ENCODE measurements around the gene SAMSN1. TPM values are rescaled to one million over a fixed set of nuclear protein-coding genes. Genes with fewer than 3 reads are reported as not detected.

Gene SAMSN1
- total and polyA plus RNA-seq, 2 experiments from 2014 or later = 3.2 to 5.4 TPM

DNA sequence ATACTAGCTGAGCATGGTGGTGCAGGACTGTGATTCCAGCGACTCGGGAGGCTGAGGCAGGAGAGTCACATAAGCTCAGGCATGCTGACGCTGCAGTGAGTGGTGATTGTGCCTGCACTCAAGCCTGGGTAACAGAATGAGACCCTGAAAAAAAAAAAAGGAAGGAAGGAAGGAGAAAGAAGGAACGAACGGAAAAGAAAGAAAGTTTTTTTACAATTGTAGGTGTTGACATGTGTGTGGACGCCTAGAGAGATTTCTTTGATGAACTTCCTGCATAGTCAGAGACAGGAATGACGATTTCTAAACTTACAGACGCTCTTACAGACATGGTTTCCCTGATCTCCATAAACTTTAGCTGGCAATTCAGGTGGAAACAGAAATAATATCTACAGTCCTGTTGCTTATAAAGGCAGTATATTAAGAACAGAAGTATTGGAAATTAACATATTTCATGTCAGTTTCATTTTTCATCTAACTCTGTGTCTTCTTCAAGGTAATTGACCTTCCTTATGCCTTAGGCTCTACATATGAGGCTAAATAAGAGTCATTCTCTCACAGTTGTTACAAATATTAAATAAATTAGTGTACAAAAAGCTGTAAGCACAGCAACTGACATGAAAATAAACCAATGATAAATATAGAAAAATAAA is 4.1 kb downstream of the SAMSN1 start (continued):
- TF ChIP-seq, protein P1, sequence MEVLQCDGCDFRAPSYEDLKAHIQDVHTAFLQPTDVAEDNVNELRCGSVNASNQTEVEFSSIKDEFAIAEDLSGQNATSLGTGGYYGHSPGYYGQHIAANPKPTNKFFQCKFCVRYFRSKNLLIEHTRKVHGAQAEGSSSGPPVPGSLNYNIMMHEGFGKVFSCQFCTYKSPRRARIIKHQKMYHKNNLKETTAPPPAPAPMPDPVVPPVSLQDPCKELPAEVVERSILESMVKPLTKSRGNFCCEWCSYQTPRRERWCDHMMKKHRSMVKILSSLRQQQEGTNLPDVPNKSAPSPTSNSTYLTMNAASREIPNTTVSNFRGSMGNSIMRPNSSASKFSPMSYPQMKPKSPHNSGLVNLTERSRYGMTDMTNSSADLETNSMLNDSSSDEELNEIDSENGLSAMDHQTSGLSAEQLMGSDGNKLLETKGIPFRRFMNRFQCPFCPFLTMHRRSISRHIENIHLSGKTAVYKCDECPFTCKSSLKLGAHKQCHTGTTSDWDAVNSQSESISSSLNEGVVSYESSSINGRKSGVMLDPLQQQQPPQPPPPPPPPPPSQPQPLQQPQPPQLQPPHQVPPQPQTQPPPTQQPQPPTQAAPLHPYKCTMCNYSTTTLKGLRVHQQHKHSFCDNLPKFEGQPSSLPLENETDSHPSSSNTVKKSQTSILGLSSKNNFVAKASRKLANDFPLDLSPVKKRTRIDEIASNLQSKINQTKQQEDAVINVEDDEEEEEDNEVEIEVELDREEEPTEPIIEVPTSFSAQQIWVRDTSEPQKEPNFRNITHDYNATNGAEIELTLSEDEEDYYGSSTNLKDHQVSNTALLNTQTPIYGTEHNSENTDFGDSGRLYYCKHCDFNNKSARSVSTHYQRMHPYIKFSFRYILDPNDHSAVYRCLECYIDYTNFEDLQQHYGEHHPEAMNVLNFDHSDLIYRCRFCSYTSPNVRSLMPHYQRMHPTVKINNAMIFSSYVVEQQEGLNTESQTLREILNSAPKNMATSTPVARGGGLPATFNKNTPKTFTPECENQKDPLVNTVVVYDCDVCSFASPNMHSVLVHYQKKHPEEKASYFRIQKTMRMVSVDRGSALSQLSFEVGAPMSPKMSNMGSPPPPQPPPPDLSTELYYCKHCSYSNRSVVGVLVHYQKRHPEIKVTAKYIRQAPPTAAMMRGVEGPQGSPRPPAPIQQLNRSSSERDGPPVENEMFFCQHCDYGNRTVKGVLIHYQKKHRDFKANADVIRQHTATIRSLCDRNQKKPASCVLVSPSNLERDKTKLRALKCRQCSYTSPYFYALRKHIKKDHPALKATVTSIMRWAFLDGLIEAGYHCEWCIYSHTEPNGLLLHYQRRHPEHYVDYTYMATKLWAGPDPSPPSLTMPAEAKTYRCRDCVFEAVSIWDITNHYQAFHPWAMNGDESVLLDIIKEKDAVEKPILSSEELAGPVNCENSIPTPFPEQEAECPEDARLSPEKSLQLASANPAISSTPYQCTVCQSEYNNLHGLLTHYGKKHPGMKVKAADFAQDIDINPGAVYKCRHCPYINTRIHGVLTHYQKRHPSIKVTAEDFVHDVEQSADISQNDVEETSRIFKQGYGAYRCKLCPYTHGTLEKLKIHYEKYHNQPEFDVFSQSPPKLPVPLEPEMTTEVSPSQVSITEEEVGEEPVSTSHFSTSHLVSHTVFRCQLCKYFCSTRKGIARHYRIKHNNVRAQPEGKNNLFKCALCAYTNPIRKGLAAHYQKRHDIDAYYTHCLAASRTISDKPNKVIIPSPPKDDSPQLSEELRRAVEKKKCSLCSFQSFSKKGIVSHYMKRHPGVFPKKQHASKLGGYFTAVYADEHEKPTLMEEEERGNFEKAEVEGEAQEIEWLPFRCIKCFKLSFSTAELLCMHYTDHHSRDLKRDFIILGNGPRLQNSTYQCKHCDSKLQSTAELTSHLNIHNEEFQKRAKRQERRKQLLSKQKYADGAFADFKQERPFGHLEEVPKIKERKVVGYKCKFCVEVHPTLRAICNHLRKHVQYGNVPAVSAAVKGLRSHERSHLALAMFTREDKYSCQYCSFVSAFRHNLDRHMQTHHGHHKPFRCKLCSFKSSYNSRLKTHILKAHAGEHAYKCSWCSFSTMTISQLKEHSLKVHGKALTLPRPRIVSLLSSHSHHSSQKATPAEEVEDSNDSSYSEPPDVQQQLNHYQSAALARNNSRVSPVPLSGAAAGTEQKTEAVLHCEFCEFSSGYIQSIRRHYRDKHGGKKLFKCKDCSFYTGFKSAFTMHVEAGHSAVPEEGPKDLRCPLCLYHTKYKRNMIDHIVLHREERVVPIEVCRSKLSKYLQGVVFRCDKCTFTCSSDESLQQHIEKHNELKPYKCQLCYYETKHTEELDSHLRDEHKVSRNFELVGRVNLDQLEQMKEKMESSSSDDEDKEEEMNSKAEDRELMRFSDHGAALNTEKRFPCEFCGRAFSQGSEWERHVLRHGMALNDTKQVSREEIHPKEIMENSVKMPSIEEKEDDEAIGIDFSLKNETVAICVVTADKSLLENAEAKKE (CRISPR knock-in tag; IDR thresholded peaks at IDR 0.05) = no peak
- TF ChIP-seq ZNF331 (CRISPR knock-in tag; IDR thresholded peaks at IDR 0.05; ENCODE audit: low read depth) (no peak), NANOG (IDR thresholded peaks at IDR 0.05; ENCODE audit: borderline replicate concordance) (no peak), EZH2 (IDR thresholded peaks at IDR 0.05; ENCODE audit: low read depth, unreplicated experiment) (no peak), EZH2phosphoT487 (IDR thresholded peaks at IDR 0.05; ENCODE audit: unreplicated experiment) (no peak)

DNA sequence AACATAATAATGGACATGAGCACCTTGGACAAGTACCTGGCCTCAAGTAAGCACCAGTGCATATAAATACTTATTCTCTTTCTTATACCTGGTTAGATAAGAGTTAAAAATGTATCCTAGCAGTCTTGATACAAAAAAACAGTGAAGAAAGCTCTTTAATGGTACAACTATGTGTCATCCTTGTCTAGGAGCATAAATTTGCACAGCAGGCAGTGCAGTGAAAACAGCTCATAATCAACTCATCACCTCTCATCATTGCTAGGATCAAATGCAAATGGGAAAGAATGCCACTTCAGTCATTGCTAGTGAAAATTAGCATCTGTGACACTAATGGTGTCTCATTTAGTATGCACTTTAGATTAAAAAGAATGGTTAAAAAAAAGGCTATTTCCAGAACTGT is 7.6 kb downstream of the SAMSN1 start:
- DNase-seq (ENCODE audit: low spot score) (no peak), ATAC-seq (no peak)
- Histone ChIP-seq H3K9me2 (ENCODE audit: insufficient read depth) (no peaks in the 10 kb centered on the region; the same call in 1 of the 2 replicates), H3K4me3 (no peak overlapping the region), H3K79me2 (replicated peaks; ENCODE audit: insufficient read depth) (no peaks in the 10 kb centered on the region), H4K20me1 (replicated peaks; ENCODE audit: insufficient read depth) (no peaks in the 10 kb centered on the region), H3K4me2 (no peak overlapping the region), H3K36me3 (ENCODE audit: insufficient read depth) (no peaks in the 10 kb centered on the region), H2AFZ (no peak overlapping the region), H3F3A (replicated peaks; ENCODE audit: low read depth) (no peaks in the 10 kb centered on the region), H3K27ac (ENCODE audit: low read depth) (no peak overlapping the region), H3K27me3 (ENCODE audit: insufficient read depth) (no peaks in the 10 kb centered on the region), H3K4me1 (ENCODE audit: insufficient read depth) (no peaks in the 10 kb centered on the region)
- H3K4me3 Mint-ChIP-seq = no peak overlapping the region
- H3K27me3 Mint-ChIP-seq (ENCODE audit: insufficient read depth, low read depth, poor library complexity) = no peaks in the 10 kb centered on the region
- H3K9me3 Mint-ChIP-seq = peaks cover 13% of the 10 kb centered on the region; the same call in 2 of the 3 replicates
- no peaks in the 10 kb centered on the region for H3K4me1 Mint-ChIP-seq
- TF ChIP-seq, protein P2, sequence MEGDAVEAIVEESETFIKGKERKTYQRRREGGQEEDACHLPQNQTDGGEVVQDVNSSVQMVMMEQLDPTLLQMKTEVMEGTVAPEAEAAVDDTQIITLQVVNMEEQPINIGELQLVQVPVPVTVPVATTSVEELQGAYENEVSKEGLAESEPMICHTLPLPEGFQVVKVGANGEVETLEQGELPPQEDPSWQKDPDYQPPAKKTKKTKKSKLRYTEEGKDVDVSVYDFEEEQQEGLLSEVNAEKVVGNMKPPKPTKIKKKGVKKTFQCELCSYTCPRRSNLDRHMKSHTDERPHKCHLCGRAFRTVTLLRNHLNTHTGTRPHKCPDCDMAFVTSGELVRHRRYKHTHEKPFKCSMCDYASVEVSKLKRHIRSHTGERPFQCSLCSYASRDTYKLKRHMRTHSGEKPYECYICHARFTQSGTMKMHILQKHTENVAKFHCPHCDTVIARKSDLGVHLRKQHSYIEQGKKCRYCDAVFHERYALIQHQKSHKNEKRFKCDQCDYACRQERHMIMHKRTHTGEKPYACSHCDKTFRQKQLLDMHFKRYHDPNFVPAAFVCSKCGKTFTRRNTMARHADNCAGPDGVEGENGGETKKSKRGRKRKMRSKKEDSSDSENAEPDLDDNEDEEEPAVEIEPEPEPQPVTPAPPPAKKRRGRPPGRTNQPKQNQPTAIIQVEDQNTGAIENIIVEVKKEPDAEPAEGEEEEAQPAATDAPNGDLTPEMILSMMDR (conservative IDR thresholded peaks at IDR 0.05; ENCODE audit: low read depth in 2 of 2) = no peak
- no peak for TF ChIP-seq POLR2AphosphoS5 (IDR thresholded peaks at IDR 0.05; ENCODE audit: low read depth)
- TF ChIP-seq, protein P3, sequence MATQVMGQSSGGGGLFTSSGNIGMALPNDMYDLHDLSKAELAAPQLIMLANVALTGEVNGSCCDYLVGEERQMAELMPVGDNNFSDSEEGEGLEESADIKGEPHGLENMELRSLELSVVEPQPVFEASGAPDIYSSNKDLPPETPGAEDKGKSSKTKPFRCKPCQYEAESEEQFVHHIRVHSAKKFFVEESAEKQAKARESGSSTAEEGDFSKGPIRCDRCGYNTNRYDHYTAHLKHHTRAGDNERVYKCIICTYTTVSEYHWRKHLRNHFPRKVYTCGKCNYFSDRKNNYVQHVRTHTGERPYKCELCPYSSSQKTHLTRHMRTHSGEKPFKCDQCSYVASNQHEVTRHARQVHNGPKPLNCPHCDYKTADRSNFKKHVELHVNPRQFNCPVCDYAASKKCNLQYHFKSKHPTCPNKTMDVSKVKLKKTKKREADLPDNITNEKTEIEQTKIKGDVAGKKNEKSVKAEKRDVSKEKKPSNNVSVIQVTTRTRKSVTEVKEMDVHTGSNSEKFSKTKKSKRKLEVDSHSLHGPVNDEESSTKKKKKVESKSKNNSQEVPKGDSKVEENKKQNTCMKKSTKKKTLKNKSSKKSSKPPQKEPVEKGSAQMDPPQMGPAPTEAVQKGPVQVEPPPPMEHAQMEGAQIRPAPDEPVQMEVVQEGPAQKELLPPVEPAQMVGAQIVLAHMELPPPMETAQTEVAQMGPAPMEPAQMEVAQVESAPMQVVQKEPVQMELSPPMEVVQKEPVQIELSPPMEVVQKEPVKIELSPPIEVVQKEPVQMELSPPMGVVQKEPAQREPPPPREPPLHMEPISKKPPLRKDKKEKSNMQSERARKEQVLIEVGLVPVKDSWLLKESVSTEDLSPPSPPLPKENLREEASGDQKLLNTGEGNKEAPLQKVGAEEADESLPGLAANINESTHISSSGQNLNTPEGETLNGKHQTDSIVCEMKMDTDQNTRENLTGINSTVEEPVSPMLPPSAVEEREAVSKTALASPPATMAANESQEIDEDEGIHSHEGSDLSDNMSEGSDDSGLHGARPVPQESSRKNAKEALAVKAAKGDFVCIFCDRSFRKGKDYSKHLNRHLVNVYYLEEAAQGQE (IDR thresholded peaks at IDR 0.05; ENCODE audit: unreplicated experiment) = no peak
- no peak for TF ChIP-seq NANOG (IDR thresholded peaks at IDR 0.05; ENCODE audit: borderline replicate concordance)
- no peak for TF ChIP-seq STAT1 (IDR thresholded peaks at IDR 0.05; ENCODE audit: unreplicated experiment)
- no peak for TF ChIP-seq CREB1 (CRISPR knock-in tag; IDR thresholded peaks at IDR 0.05; ENCODE audit: low read depth)
- no peak for TF ChIP-seq JUNB (IDR thresholded peaks at IDR 0.05; ENCODE audit: unreplicated experiment)
- no peak for TF ChIP-seq ZNF331 (CRISPR knock-in tag; IDR thresholded peaks at IDR 0.05; ENCODE audit: low read depth)
- peaks cover 3% of the 10 kb centered on the region; the same call in 1 of the 3 replicates for H3K36me3 Mint-ChIP-seq (ENCODE audit: low read depth)
- no peak overlapping the region for H3K27ac Mint-ChIP-seq
